Pancreas (tissue), 10 donors: ENCODE results near the gene KRTAP1-1. TPM values are rescaled to one million over a fixed set of nuclear protein-coding genes. Genes with fewer than 3 reads are reported as not detected.
"Not testable (repeated sequence)": the region's sequence is repeated elsewhere in the genome, so short reads cannot be mapped to it uniquely, and the experiment has no call there.

ENCODE experiments used
- ATAC-seq, 4 donors: fragments of 200-7000 bp; cut with Tn5 transposase; one replicate each; pipeline versions ENCODE4 v1.8.0 to v1.9.1; 2020; ENCODE audit warnings: mild to moderate bottlenecking in 4 of 4, moderate library complexity in 4 of 4
- DNase-seq, 6 donors: peaks; one replicate each; pipeline ENCODE4 v3.0.0-alpha.2; 2020
- FAIRE-seq: peaks from 2 replicates; lab custom pipeline; 2012; peaks lifted over from hg19 to GRCh38; lab: Jason Lieb, UNC
- H3K27ac ChIP-seq, 4 donors: fragments of 200-600 bp; sonication (generic); 1 replicate in 3 of 4; 2 replicates in 1 of 4; pipeline versions ENCODE4 v1.5.0 to v1.8.0; 2020
- H3K27me3 ChIP-seq, 4 donors: fragments of 200-600 bp; one replicate each; pipeline ENCODE4 v1.8.0; 2021
- H3K36me3 ChIP-seq, 3 donors: fragments of 200-600 bp; sonication (generic) in 1 of 3; one replicate each; pipeline versions ENCODE4 v1.5.0 to v1.8.0; 2020 to 2021
- H3K4me1 ChIP-seq, 3 donors: fragments of 200-600 bp; one replicate each; pipeline ENCODE4 v1.8.0; 2021
- H3K4me3 ChIP-seq, 4 donors: fragments of 200-600 bp; sonication (generic) in 2 of 4; one replicate each; pipeline versions ENCODE4 v1.5.0 to v1.8.0; 2020 to 2021
- H3K9me3 ChIP-seq, 4 donors: fragments of 200-600 bp; one replicate each; pipeline ENCODE4 v1.8.0; 2021
- WGBS, 2 donors: extraction: QIAGEN DNeasy Blood & Tissue Kit; methylation state at CpG; one replicate each; pipeline ENCODE4 v1.1.7; 2013; 5-methylcytosine and 5-hydroxymethylcytosine counted together
- intact Hi-C, 3 donors: fragments of 100-400 bp; cut with DNase I; formaldehyde crosslinking; loops; one replicate each; pipeline versions ENCODE4 v1.11.1 to v1.14.2; 2022
- polyA plus RNA-seq, 2 donors: library from polyadenylated mRNA; stranded (reverse); fragments of 200-250 nt; gene quantifications; one replicate each; pipeline ENCODE4 v1.2.3, GENCODE V29; 2013
- total RNA-seq, 6 donors: library from RNA; stranded (reverse); fragmentation: NEBNext Ultra II Directional in 4 of 6; extraction: Animal tissue kit (Norgen Biotek cat#: 25700) in 4 of 6; gene quantifications; one replicate each; pipeline versions ENCODE4 v1.2.1 to v1.2.4, GENCODE V29; 2021 to 2023
- TF ChIP-seq, protein P1 (sequence below), 4 donors: fragments of 200-600 bp; sonication (generic) in 3 of 4; IDR thresholded peaks; one replicate each; pipeline versions ENCODE4 v1.5.0 to v1.8.0; 2021; ENCODE audit warnings: antibody characterized with exemption in 4 of 4
- donor health status: healthy with polysubstance abuse.
- donor health status: DM: no; HTN: no; CAD: no; lungs with moderate emphysema.
- donor health status: DM: no; HTN: no; CAD: no.
- donor health status: control.
- donor health status: control.
- donor health status: Bipolar disorder and iron deficiency.
- donor health status: DM: yes; HTN: yes; CAD: no.
- donor health status: DM: no; HTN: no; CAD: no.
- donor health status: DM: no; HTN: no; CAD: no.
- donor health status: DM: yes; HTN: yes; CAD: no.

The KRTAP1-1 gene
- total and polyA plus RNA-seq, 8 donors: 0.16 to 0.68 (median 0.39) TPM; not detected in 4

DNA sequence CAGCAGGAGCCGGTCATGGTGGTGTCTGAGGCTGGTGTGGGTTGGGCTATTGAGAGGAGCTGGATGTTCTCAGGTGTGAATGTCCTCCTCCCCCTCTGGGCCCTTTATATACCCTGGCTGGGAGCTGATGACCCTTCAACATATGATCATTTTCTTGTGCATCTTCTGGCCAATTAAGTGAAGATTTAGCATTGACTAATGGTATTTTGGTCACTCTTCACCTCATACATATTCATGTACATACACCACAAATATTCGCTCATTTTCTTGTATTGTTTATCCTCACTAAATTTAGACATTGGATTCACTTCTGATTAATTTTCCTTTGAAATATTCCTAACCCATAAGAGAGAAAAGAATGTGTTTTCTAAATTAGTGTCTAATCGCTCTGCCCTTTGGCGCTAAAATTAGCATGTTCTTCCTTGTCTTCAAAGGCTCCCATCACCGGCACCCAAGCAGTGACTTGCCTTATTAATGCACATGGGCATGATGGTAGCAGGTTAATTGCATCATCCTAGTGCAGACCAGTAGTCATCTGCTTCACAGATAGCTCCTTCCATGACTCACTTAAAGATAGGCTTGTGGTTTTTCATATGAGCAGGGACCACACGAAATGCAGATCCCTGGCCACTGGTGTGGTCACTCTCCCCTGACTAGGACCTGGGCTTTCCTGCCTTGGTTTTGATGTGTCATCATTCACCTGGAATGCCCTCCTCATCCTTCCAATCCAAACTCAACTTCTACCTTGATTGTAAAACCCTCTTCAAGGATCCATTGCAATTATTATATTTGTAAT, 24.8 kb upstream of the KRTAP1-1 start, which contains the start of gene KRTAP2-4:
KRTAP2-4 (minus strand) TSS at position 51 of the 796 bp plus-strand sequence; CDS start at position 17, 34 bp downstream.
- DNase-seq (no peak), ATAC-seq (no peak), FAIRE-seq (no peak)
- Histone ChIP-seq H3K27me3 (no peaks in the 10 kb centered on the region), H3K27ac (no peak within 1 kb of the TSS), H3K4me3 (no peak within 1 kb of the TSS), H3K4me1 (no peaks in the 10 kb centered on the region), H3K36me3 (no peaks in the 10 kb centered on the region), H3K9me3 (no peaks in the 10 kb centered on the region)
- intact Hi-C loops: no loop called here
- TF ChIP-seq, protein P1, sequence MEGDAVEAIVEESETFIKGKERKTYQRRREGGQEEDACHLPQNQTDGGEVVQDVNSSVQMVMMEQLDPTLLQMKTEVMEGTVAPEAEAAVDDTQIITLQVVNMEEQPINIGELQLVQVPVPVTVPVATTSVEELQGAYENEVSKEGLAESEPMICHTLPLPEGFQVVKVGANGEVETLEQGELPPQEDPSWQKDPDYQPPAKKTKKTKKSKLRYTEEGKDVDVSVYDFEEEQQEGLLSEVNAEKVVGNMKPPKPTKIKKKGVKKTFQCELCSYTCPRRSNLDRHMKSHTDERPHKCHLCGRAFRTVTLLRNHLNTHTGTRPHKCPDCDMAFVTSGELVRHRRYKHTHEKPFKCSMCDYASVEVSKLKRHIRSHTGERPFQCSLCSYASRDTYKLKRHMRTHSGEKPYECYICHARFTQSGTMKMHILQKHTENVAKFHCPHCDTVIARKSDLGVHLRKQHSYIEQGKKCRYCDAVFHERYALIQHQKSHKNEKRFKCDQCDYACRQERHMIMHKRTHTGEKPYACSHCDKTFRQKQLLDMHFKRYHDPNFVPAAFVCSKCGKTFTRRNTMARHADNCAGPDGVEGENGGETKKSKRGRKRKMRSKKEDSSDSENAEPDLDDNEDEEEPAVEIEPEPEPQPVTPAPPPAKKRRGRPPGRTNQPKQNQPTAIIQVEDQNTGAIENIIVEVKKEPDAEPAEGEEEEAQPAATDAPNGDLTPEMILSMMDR (IDR thresholded peaks at IDR 0.05): no peak
- 80 to 87% methylated on average over 6 of the region's 6 CpGs for WGBS, 2 donors

DNA sequence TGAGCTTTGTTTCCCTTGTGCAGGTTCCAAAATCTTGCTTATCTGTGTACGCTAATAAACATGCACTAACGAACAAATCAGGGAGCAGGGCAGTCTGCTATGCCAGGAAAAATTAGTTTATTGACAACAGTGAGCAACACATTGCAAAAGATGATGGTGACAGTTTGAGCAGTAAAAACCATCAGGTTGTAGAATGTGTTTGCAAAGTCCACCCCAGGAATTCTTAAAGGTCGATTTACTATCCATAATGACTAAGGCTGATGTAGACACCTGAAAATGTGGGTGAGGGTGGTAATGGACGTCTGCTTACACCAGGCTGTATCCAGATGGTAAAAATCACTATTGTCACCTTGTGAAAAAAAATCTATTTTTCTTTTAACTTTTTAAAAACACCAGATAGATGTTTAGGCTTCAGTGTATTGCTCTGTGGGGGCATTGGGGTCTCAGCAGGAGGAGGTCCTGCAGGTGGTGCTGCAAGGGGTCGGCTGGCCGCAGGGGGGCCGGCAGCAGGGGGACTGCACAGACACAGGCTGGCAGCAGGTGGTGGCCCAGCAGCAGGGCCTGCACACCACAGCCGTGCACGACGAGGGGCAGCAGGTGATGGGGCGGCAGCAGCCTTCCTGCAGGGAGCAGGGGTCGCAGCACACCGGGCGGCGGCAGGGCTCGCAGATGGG, 23.9 kb upstream of the KRTAP1-1 start:
- WGBS, 2 donors: 39 to 57% methylated on average over 6 to 7 of the region's 16 CpGs
- DNase-seq, H3K9me3 ChIP-seq, H3K4me3 ChIP-seq, H3K27ac ChIP-seq, intact Hi-C loops, H3K27me3 ChIP-seq, ATAC-seq, H3K36me3 ChIP-seq, H3K4me1 ChIP-seq, FAIRE-seq: not testable (repeated sequence)

DNA sequence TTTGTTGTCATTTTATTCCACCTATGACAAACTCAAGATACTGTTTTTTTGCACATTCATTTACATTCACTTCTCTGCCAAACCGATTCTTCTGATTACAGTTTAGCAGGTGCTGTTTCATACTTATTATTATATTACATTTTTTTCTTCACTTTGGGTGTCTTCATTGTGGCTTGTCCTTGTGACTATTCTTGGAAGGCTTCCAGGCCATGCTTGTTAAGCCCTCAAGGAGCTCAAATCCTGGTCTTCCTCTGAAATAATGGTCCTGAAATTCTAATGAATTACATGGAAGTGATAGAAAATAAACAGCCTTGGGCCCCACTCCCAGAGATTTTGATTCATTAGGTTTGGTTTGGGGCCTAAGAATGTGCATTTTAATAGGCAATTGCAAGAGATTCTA, 23.1 kb upstream of the KRTAP1-1 start:
- no peaks in the 10 kb centered on the region for H3K36me3 ChIP-seq
- H3K27ac ChIP-seq: no peak overlapping the region
- no peak for DNase-seq
- H3K4me1 ChIP-seq: no peaks in the 10 kb centered on the region
- WGBS, 2 donors: 59 to 75% methylated on average over 1 of the region's 1 CpG
- no peak for FAIRE-seq
- TF ChIP-seq, protein P1 (IDR thresholded peaks at IDR 0.05): no peak
- no peaks in the 10 kb centered on the region for H3K9me3 ChIP-seq
- intact Hi-C loops: no loop called here
- ATAC-seq: no peak
- H3K4me3 ChIP-seq: no peak overlapping the region
- peaks cover 0 to under 1% (median 0%) of the 10 kb centered on the region in 4 donors for H3K27me3 ChIP-seq

DNA sequence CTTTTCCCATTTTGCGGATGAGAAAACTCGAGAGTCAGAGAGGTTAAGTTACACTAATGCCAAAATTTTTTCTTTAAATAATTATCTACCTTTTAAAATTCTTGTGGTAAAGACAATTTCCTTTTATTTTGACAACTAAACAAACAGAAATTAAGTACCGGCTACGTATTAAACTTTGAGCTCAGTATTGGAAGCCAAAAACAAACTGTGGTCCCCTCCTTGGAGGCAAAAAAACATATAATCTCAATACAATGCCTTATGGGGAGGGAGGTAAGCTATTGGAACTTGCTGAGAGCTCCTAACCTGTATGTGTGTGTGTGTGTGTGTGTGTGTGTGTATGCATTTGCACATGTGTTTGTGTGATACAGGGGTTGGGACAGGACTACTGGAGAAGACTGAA, 22.2 kb upstream of the KRTAP1-1 start:
- no peak for DNase-seq
- no peaks in the 10 kb centered on the region for H3K9me3 ChIP-seq
- intact Hi-C loops: no loop called here
- no peak overlapping the region for H3K27ac ChIP-seq
- H3K36me3 ChIP-seq: no peaks in the 10 kb centered on the region
- H3K4me3 ChIP-seq: no peak overlapping the region
- TF ChIP-seq, protein P1 (IDR thresholded peaks at IDR 0.05): no peak
- H3K27me3 ChIP-seq: peaks cover 0 to 9% (median 1%) of the 10 kb centered on the region in 4 donors
- ATAC-seq: no peak
- WGBS, 2 donors: 63% methylated on average over 4 of the region's 4 CpGs
- H3K4me1 ChIP-seq: no peaks in the 10 kb centered on the region
- no peak for FAIRE-seq

DNA sequence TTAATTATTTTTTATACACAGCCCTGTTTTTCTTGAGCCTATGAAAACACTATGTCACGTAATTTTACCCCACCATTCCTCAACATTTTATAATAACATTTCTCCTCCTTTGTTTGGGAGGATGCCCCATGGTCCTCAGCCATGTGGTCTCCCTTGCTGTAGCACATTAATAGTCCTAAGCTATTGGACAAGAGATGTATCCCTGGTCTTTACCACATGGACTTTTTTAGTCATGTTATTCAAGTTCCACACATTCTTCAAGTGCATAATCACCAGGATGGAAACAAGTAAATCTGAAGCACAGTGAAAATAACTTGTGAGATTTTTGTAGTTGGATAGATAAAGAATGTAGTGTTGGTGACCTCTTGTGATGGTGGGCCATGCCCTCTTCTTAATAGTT, 20.7 kb upstream of the KRTAP1-1 start:
- Histone ChIP-seq H3K27me3 (peaks cover 0 to 10% (median 3%) of the 10 kb centered on the region in 4 donors), H3K9me3 (no peaks in the 10 kb centered on the region), H3K4me3 (no peak overlapping the region), H3K36me3 (no peaks in the 10 kb centered on the region), H3K4me1 (no peaks in the 10 kb centered on the region), H3K27ac (no peak overlapping the region)
- DNase-seq (no peak), ATAC-seq (peak in 1 of 4 donors; percentile 29), FAIRE-seq (no peak)
- TF ChIP-seq, protein P1 (IDR thresholded peaks at IDR 0.05): no peak
- intact Hi-C loops: no loop called here
- 65 to 72% methylated on average over 1 of the region's 1 CpG for WGBS, 2 donors
